ENCODE measurements around the gene IFI27L2. TPM values are rescaled to one million over a fixed set of nuclear protein-coding genes. Genes with fewer than 3 reads are reported as not detected.
"Not testable (repeated sequence)": the region's sequence is repeated elsewhere in the genome, so short reads cannot be mapped to it uniquely, and the experiment has no call there.

IFI27L2 gene
- total RNA-seq, 1 experiment from 2014 or later, result 98.0 TPM

DNA sequence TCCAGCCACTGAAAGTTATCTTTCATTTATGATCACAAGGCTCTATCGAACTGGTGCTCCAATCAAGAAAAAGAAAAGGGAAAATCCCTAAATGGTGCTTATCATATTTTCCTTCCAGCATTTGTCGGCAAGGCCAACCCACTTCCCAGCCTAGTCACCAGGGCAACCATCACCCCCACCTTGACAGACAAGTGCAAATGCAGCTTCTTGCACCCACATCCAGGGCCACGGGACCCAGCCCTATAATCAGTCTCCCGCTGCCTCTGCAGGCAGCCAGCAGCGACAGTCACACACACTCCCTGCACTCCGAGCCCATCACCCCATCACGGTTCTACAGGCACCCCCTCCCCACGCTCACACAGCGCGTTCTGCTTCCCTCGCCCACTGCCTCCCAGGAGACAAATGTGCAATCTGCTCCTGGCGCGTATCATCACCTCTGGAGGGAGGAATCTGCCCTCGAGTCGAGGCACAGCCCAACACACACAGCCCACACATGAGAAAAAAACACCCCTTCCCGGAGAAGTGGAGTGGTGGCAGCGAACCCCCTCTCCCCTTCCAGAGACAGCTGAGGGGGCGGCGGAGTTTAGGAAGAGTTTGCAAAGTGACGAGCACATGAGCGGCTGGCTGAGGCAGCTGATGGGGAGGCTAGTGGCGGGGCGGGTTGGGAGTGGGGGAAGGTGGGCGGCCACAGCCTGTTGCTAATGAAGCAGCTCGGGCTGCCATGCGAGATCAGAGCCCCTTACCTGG is 35.5 kb upstream of the IFI27L2 start:
- no peak for DNase-seq (ENCODE audit: low read depth in 1 of 2, low spot score in 2 of 2)
- H3K4me3 ChIP-seq, result no peak overlapping the region

DNA sequence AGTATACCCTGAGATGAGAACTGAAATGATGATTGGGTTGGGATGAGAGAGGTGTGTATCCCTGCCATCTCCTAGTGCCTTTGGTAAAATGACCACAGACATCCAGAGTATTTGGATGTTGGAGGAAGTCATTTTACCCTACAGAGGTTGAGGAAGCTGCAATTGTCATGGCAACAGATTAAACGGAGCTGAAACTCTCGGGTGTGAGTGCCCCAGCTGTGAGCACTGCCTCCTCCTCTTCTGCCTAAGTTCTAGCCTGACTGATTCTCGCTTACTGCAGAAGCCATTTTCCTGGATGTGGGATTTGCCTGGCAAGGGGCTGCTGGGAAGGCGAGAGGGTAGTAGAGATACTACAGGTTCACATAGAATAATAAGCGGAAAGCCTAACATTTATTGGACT is 34.4 kb upstream of the IFI27L2 start:
- Histone ChIP-seq H3K27me3 (replicated peaks) (no peaks in the 10 kb centered on the region), H3K4me1 (replicated peaks) (no peaks in the 10 kb centered on the region), H3K27ac (no peak overlapping the region), H3K9me3 (replicated peaks) (no peaks in the 10 kb centered on the region), H3K4me3 (no peak overlapping the region), H3K36me3 (no peaks in the 10 kb centered on the region)
- DNase-seq (ENCODE audit: low read depth in 1 of 2, low spot score in 2 of 2), result no peak

More for the DNA sequence above, 35.5 kb upstream of the IFI27L2 start:
- Histone ChIP-seq H3K36me3 (no peaks in the 10 kb centered on the region), H3K27me3 (replicated peaks) (no peaks in the 10 kb centered on the region), H3K27ac (no peak overlapping the region), H3K4me1 (replicated peaks) (no peaks in the 10 kb centered on the region), H3K9me3 (replicated peaks) (no peaks in the 10 kb centered on the region)

DNA sequence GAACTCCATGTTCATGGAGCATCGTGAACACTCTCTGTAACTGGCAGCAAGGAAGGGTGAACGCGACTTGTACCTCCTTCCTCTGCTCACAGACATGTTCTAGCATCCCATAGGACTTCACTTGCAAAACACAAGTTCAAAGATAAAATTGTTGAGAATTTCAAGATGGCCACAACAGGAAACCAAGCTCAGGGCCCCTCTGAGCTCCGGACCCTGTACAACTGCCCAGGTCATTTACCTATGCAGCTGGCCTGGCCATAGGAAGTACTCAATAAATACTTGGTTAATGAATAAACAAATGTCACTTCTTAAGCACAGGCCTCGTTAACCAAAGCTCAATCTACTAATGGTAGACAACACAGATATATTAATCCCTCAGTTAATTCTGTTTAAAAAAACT is 33.1 kb upstream of the IFI27L2 start:
- Histone ChIP-seq H3K4me1 (replicated peaks) (no peaks in the 10 kb centered on the region), H3K4me3 (no peak overlapping the region), H3K27me3 (replicated peaks) (no peaks in the 10 kb centered on the region), H3K36me3 (no peaks in the 10 kb centered on the region), H3K27ac (no peak overlapping the region), H3K9me3 (replicated peaks) (no peaks in the 10 kb centered on the region)
- DNase-seq (ENCODE audit: low read depth in 1 of 2, low spot score in 2 of 2), result no peak

DNA sequence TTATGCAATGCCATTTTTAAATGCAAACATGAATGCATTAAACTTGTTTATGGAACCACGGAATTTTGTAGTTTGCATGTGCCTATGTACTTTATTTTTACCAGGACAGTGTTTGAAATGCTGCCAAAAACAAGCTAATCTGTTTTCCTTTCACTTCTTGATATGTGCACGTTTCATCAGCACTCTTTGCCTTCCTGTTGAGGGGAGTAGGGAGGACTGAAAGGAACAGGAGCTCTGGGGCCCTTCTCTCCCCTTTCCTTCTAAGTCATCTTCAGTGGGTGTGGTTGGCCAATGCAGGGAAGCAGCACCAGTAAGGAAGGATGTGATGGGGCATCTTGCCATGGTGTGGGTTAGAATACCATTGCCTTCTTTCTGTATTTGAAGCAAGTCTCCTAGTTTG is 32.6 kb upstream of the IFI27L2 start:
- Histone ChIP-seq H3K4me3 (no peak overlapping the region), H3K27ac (no peak overlapping the region), H3K4me1 (replicated peaks) (no peaks in the 10 kb centered on the region), H3K27me3 (replicated peaks) (no peaks in the 10 kb centered on the region), H3K36me3 (no peaks in the 10 kb centered on the region), H3K9me3 (replicated peaks) (no peaks in the 10 kb centered on the region)
- DNase-seq (ENCODE audit: low read depth in 1 of 2, low spot score in 2 of 2), result no peak

DNA sequence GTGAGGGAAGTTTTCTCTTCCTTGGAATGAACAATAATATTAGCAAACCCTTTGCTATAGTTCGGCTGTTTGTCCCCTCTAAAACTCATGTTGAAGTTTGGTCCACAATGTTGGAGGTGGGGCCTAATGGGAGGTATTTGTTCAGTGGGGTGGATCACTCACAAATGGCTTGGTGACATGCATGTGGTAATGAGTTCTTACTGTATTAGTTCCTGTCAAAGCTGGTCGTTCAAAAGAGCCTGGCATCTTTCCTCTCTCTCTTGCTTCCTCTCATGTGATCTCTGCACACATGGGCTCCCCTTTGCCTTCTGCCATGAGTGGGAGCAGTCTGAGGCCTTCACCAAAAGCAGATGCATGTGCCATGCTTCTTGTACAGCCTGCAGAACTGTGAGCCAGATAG is 31.7 kb upstream of the IFI27L2 start:
- no peak for DNase-seq (ENCODE audit: low read depth in 1 of 2, low spot score in 2 of 2)
- no peak overlapping the region for H3K4me3 ChIP-seq
- H3K27ac ChIP-seq, result no peak overlapping the region
- no peaks in the 10 kb centered on the region for H3K9me3 ChIP-seq (replicated peaks)
- H3K4me1 ChIP-seq (replicated peaks), result no peaks in the 10 kb centered on the region
- H3K36me3 ChIP-seq, result no peaks in the 10 kb centered on the region
- no peaks in the 10 kb centered on the region for H3K27me3 ChIP-seq (replicated peaks)

DNA sequence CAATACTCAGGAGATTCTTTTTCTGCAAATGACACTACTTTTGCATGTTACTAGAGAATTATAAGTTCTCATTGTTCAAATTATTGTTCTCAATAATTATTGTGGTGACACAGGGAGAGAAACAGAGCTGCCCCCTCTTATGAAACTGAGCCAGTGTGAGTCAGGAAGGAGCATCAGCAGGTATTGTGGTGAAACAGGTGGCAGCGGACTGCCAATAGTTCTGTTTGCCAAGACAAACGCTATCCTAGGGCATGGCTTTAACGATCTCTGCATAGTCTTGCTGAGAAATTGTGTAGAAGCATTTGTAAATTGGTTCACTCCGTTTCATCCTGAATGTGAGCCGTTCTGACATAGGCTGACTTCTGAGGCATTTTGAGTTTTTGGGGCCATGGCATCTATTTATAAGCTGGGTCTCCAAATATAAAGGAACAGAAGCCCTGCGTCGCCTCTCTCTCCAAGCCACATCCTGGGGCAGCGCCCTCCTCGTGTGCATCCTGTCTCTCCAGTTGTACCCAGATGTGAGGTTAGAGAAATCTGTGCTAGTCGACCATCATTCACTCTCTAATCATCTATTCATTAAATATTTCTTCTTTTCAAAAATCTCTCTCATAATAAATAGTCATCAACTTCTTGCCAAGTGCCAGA is 29.0 kb upstream of the IFI27L2 start:
- Histone ChIP-seq H3K36me3 (no peaks in the 10 kb centered on the region), H3K4me1 (replicated peaks) (no peaks in the 10 kb centered on the region), H3K4me3 (no peak overlapping the region), H3K27ac (no peak overlapping the region), H3K9me3 (replicated peaks) (no peaks in the 10 kb centered on the region), H3K27me3 (replicated peaks) (no peaks in the 10 kb centered on the region)
- no peak for DNase-seq (ENCODE audit: low read depth in 1 of 2, low spot score in 2 of 2)

DNA sequence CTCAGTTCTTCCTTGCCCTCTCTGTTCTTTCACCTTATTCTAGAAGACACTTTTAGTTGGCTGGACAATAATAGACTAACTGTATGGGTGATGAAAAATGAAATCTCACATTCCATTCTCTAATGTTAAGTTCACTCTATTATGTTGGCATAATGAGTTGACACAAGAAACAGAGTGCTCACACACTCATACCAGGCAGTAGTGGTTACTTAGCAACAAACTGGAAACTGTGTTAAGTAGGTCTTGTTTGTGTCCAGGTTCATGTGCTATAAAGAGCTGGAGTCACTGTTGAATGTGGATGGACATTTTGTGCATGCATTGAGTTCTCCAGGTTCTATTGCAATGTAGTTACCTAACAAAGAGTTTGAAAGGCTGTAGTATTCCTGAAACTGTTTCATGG is 27.8 kb upstream of the IFI27L2 start:
- H3K9me3 ChIP-seq (replicated peaks), result no peaks in the 10 kb centered on the region
- no peak for DNase-seq (ENCODE audit: low read depth in 1 of 2, low spot score in 2 of 2)
- no peaks in the 10 kb centered on the region for H3K36me3 ChIP-seq
- H3K4me3 ChIP-seq, result no peak overlapping the region
- H3K27ac ChIP-seq, result no peak overlapping the region
- no peaks in the 10 kb centered on the region for H3K27me3 ChIP-seq (replicated peaks)
- H3K4me1 ChIP-seq (replicated peaks), result no peaks in the 10 kb centered on the region

DNA sequence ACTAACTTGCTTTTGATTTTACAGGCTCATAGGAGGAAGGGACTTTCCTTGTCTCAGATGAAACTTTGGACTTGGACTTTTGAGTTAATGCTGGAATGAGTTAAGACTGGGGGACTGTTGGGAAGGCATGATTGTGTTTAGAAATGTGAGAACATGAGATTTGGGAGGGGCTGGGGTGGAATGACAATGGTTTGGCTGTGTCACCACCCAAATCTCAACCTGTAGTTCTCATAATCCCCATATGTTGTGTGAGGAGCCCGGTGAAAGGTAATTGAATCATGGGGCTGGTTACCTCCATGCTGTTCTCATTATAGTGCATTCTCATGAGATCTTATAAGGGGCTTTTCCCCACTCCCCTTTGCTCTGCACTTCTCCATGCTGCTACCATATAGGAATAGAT is 26.7 kb upstream of the IFI27L2 start:
- DNase-seq (ENCODE audit: low read depth in 1 of 2, low spot score in 2 of 2); H3K36me3 ChIP-seq; H3K27me3 ChIP-seq (replicated peaks); H3K4me1 ChIP-seq (replicated peaks); H3K4me3 ChIP-seq; H3K27ac ChIP-seq; H3K9me3 ChIP-seq (replicated peaks): not testable (repeated sequence)

DNA sequence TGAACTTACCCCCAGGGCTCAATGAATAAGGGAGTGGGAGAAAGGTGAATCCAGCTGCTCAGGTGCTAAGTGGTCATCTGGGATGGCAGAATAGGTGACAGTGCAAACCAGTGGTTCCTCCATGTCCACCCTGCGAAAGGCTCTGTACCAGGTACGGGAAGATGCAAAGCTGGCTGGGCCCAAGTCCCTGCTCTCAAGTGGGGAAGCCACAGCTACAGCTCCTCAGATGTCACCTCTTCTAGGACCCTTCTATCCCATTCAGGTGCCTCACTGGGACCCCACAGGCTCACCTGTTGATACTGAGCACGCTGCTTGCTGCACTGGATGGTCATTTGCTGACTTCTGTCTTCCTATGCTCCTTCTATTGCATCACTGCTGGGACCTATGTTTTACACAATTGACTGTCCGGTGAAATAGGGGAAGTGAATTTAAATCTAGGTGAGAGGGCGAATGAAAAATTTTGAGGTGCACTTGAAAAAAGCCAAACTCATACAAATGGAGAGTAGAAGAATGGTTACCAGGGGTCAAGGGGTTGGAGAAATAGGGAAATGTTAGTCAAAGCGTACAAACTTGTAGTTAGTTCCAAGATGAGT is 24.4 kb upstream of the IFI27L2 start:
- Histone ChIP-seq H3K4me3 (no peak overlapping the region), H3K27me3 (replicated peaks) (no peaks in the 10 kb centered on the region), H3K9me3 (replicated peaks) (no peaks in the 10 kb centered on the region), H3K4me1 (replicated peaks) (no peaks in the 10 kb centered on the region), H3K36me3 (no peaks in the 10 kb centered on the region), H3K27ac (no peak overlapping the region)
- DNase-seq (ENCODE audit: low read depth in 1 of 2, low spot score in 2 of 2), result no peak

DNA sequence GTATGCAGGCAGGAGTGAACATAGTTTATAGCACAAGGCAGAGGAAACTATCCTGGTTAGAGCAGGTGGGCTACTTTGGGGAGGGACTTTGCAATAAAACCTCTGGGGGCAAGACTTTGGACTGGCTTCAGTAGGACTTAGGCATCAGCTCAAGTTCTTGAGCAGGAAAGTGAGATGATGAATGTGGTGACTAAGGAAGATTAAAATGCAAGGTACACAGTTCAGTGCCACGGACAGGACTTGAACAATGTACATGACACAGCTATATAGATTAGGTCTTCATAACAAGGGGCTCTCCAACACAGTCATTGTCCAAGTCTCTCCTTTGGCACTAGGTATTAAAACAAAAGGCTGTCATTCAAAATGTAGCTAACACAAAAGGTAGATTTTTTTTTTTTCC is 23.3 kb upstream of the IFI27L2 start:
- DNase-seq (ENCODE audit: low read depth in 1 of 2, low spot score in 2 of 2), result no peak

DNA sequence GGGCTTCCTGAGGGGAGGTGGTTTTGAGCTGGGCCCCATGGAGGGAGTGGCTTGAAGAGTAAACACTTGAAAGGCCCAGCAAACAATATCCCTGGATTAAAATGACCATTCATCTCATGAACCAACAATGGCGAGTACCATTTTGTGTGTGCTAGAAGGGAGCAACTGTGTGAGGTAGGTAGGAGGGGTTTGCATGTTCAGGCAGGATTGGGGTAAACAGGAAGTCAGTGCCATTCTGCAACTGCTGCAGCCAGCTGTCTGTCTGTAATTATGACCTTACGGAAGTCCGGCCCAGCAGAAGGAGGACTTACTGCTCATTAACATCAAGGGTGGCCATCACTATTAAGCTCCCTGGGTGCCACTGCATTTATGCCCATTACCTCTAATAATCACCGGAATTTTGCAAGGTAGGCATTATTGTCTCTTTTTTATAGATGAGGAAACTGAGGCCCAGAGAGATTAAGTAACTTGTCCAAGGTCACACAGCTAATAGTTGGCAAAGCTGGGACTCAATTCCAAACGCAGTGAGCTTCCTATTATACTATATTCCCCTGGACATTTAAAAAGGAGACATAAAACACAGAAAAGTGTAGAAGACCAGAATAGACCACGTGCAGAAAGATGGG is 16.6 kb upstream of the IFI27L2 start:
- Histone ChIP-seq H3K4me1 (replicated peaks) (no peaks in the 10 kb centered on the region), H3K9me3 (replicated peaks) (no peaks in the 10 kb centered on the region), H3K4me3 (no peak overlapping the region), H3K27ac (no peak overlapping the region), H3K36me3 (no peaks in the 10 kb centered on the region), H3K27me3 (replicated peaks) (no peaks in the 10 kb centered on the region)
- no peak for DNase-seq (ENCODE audit: low read depth in 1 of 2, low spot score in 2 of 2)

More for the DNA sequence above, 23.3 kb upstream of the IFI27L2 start:
- Histone ChIP-seq H3K36me3 (no peaks in the 10 kb centered on the region), H3K4me3 (no peak overlapping the region), H3K27me3 (replicated peaks) (no peaks in the 10 kb centered on the region), H3K27ac (no peak overlapping the region), H3K9me3 (replicated peaks) (no peaks in the 10 kb centered on the region), H3K4me1 (replicated peaks) (no peaks in the 10 kb centered on the region)

DNA sequence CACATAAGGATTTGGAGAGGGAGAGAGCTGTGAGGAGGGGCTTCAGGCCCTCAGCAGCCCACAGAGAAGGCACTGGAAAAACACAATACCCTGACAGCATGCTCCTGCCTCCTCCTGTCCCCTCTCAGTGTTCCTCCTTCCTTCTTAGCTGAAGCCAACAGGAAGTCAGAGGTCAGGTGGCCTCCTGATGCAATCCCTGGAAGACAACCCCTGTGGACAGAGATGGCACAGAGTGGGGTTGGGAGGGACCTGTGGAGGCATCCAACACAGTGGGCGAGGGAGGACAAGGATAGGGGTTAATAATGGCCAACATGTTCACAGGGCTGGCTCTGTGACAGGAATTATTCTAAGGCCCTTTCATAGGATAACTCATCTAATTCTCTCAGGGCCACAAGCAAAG is 15.4 kb upstream of the IFI27L2 start:
- DNase-seq (ENCODE audit: low read depth in 1 of 2, low spot score in 2 of 2), result no peak
- H3K27ac ChIP-seq, result no peak overlapping the region
- no peak overlapping the region for H3K4me3 ChIP-seq
- H3K9me3 ChIP-seq (replicated peaks), result no peaks in the 10 kb centered on the region
- no peaks in the 10 kb centered on the region for H3K36me3 ChIP-seq
- no peaks in the 10 kb centered on the region for H3K4me1 ChIP-seq (replicated peaks)
- H3K27me3 ChIP-seq (replicated peaks), result no peaks in the 10 kb centered on the region

DNA sequence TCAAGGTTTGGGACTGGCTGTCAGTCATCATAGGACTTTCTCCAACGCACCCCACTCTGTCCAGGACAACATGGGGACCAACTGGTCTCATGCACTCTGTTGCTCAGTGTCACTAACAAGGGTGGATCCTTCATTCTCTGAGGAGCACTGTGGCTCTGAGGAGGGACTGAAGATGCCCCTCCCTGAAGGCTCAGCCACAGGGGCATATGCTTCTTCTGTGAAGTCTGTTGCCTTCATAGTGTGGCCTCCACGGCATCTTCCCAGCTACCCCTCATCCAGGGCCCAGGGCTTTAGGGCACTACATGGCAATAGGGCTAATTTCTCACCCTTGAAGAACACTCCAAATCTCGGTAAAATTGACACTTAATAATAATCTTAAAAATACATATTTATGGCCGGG is 14.3 kb upstream of the IFI27L2 start:
- DNase-seq (ENCODE audit: low read depth in 1 of 2, low spot score in 2 of 2), result no peak
- Histone ChIP-seq H3K27ac (no peak overlapping the region), H3K9me3 (replicated peaks) (no peaks in the 10 kb centered on the region), H3K4me3 (no peak overlapping the region), H3K27me3 (replicated peaks) (no peaks in the 10 kb centered on the region), H3K4me1 (replicated peaks) (no peaks in the 10 kb centered on the region), H3K36me3 (no peaks in the 10 kb centered on the region)

DNA sequence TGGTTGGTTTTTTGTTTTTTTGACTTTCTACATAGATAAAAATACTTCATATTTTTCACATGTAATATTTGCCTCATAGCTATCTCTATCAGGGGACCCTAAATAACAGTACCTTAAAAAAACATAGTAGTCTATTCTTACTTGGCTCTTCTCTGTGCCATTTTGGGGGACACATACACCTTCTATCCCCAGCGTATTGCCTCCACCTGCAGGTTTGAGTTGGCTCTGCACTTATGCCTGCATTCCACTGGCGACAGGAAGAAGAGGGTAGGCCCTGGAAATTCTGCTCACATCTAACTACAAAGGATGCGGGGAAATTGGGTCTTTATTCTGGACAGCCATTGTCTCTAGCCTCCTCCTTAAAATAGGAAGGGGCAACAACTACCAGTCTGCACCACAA is 13.8 kb upstream of the IFI27L2 start:
- no peak overlapping the region for H3K4me3 ChIP-seq
- no peaks in the 10 kb centered on the region for H3K36me3 ChIP-seq
- no peaks in the 10 kb centered on the region for H3K4me1 ChIP-seq (replicated peaks)
- H3K27ac ChIP-seq, result no peak overlapping the region
- H3K9me3 ChIP-seq (replicated peaks), result no peaks in the 10 kb centered on the region
- H3K27me3 ChIP-seq (replicated peaks), result no peaks in the 10 kb centered on the region
- no peak for DNase-seq (ENCODE audit: low read depth in 1 of 2, low spot score in 2 of 2)
